Thyroid gland (tissue), 4 donors: ENCODE data around the gene KPNA3.

Source experiments
- CTCF ChIP-seq, 6 experiments: fragments of 200-600 bp in 3 of 6; fragments of 450-650 bp in 3 of 6; sonication (generic) in 3 of 6; IDR thresholded peaks; one replicate each; pipeline ENCODE4 v1.5.1; 2016 to 2019; ENCODE audit warnings: antibody characterized with exemption in 6 of 6, mild to moderate bottlenecking in 2 of 6, inconsistent platforms in 1 of 6, moderate library complexity in 1 of 6
- POLR2A ChIP-seq, 2 donors: fragments of 450-650 bp; IDR thresholded peaks; one replicate each; pipeline ENCODE4 v1.6.1; 2017; ENCODE audit warnings: antibody characterized with exemption in 2 of 2, mild to moderate bottlenecking in 2 of 2, moderate library complexity in 1 of 2

- TF ChIP-seq POLR2A (IDR thresholded peaks at IDR 0.05): no peak
- TF ChIP-seq CTCF (IDR thresholded peaks at IDR 0.05): no peak
Measured at GRCh38 chr13:49833402-49833801, 40.9 kb upstream of the KPNA3 start.
